Endothelial cell of umbilical vein (primary cell): ENCODE results near the gene MMS22L. TPM values are rescaled to one million over a fixed set of nuclear protein-coding genes. Genes with fewer than 3 reads are reported as not detected.

ENCODE experiments used
- BruUV-seq: library from RNA; stranded (reverse); fragments of 400-500 nt; replicated peaks from 2 replicates; lab custom pipeline; 2021; lab: Mats Ljungman, UMichigan
- CTCF ChIA-PET: fragments of 300-600, 350-600 bp; sonication (Branson Sonifier 250); formaldehyde crosslinking; loops from one replicate; lab custom pipeline; 2021; ENCODE audit warnings: antibody characterized with exemption, inconsistent platforms; lab: Charles Lee
- POLR2A ChIA-PET: fragments of 300-600, 350-600 bp; sonication (Branson Sonifier 250); formaldehyde crosslinking; loops from one replicate; lab custom pipeline; 2021; ENCODE audit warnings: antibody characterized with exemption, inconsistent platforms; lab: Charles Lee
- DNase-seq: peaks from one replicate; pipeline ENCODE4 v3.0.0-alpha.2; 2011; ENCODE audit warnings: low read depth, low spot score
- FAIRE-seq: peaks from 2 replicates; lab custom pipeline; 2011; peaks lifted over from hg19 to GRCh38; lab: Jason Lieb, UNC
- H2AFZ ChIP-seq: 2 replicates; pipeline ENCODE4 v1.6.0; 2012; ENCODE audit warnings: low read depth, low read length, control low read depth, inconsistent platforms
- H3K27ac ChIP-seq: 2 replicates; pipeline ENCODE4 v1.5.1; 2011; ENCODE audit warnings: low read depth, mild to moderate bottlenecking, control low read depth, low read length, moderate library complexity; ENCODE audit not compliant: insufficient read depth
- H3K27me3 ChIP-seq, 2 experiments: 2 replicates each; pipeline versions ENCODE4 v1.6.0 to v1.6.1; 2011; ENCODE audit warnings: low read length in 2 of 2, mixed read lengths in 1 of 2; ENCODE audit not compliant: control insufficient read depth in 2 of 2, insufficient read depth in 2 of 2
- H3K36me3 ChIP-seq, 2 experiments: 2 replicates in 1 of 2; 3 replicates in 1 of 2; pipeline ENCODE4 v1.5.1; 2011; ENCODE audit warnings: low read length in 2 of 2, mild to moderate bottlenecking in 1 of 2, moderate library complexity in 1 of 2; ENCODE audit not compliant: control insufficient read depth in 2 of 2, insufficient read depth in 2 of 2; ENCODE audit errors: extremely low read depth in 1 of 2
- H3K4me1 ChIP-seq: 3 replicates; pipeline ENCODE4 v1.5.1; 2011; ENCODE audit warnings: mild to moderate bottlenecking, low read length; ENCODE audit not compliant: control insufficient read depth, insufficient read depth; ENCODE audit errors: extremely low read depth
- H3K4me2 ChIP-seq: 2 replicates; pipeline ENCODE4 v1.6.1; 2011; ENCODE audit warnings: low read length, control low read depth, mixed read lengths; ENCODE audit not compliant: insufficient read depth
- H3K4me3 ChIP-seq, 3 experiments: fragments of 200-600 bp in 1 of 3; sonication (generic), shearing (Covaris generic) in 1 of 3; replicated peaks in 1 of 3; 2 replicates each; pipeline ENCODE4 v1.5.1; 2011 to 2016; ENCODE audit warnings: control low read depth in 3 of 3, low read length in 3 of 3, mild to moderate bottlenecking in 2 of 3, inconsistent platforms in 1 of 3, low read depth in 1 of 3, moderate library complexity in 1 of 3; ENCODE audit not compliant: insufficient read depth in 1 of 3
- H3K79me2 ChIP-seq: 2 replicates; pipeline ENCODE4 v1.6.0; 2012; ENCODE audit warnings: low read length, inconsistent platforms; ENCODE audit not compliant: control insufficient read depth, insufficient read depth
- H3K9ac ChIP-seq: replicated peaks from 2 replicates; pipeline ENCODE3; 2011; ENCODE audit warnings: low read length, control low read depth; ENCODE audit not compliant: insufficient read depth; ENCODE audit errors: extremely low read depth
- H3K9me1 ChIP-seq: replicated peaks from 3 replicates; pipeline ENCODE4 v1.6.0; 2011; ENCODE audit warnings: mild to moderate bottlenecking, low read length; ENCODE audit not compliant: control insufficient read depth, insufficient read depth; ENCODE audit errors: extremely low read depth
- H3K9me3 ChIP-seq: replicated peaks from 2 replicates; pipeline ENCODE4 v1.5.1; 2012; ENCODE audit warnings: low read length, inconsistent platforms; ENCODE audit not compliant: control insufficient read depth, insufficient read depth
- H4K20me1 ChIP-seq: replicated peaks from 2 replicates; pipeline ENCODE3; 2011; ENCODE audit warnings: mild to moderate bottlenecking, low read length; ENCODE audit not compliant: control insufficient read depth, insufficient read depth; ENCODE audit errors: extremely low read depth
- CTCF ChIP-seq, 2 donors: IDR thresholded peaks; 1 replicate in 1 of 2; 2 replicates in 1 of 2; pipeline ENCODE4 v1.5.1; 2011; ENCODE audit warnings: low read length in 2 of 2, mild to moderate bottlenecking in 2 of 2, moderate library complexity in 2 of 2, control low read depth in 1 of 2, inconsistent platforms in 1 of 2, low read depth in 1 of 2; ENCODE audit not compliant: insufficient read depth in 1 of 2; ENCODE audit errors: extremely low read depth in 1 of 2
- EZH2 ChIP-seq: IDR thresholded peaks from 2 replicates; pipeline ENCODE4 v1.6.1; 2012; ENCODE audit warnings: borderline replicate concordance, low read depth, mild to moderate bottlenecking, moderate library complexity, low read length, inconsistent platforms; ENCODE audit not compliant: severe bottlenecking
- FOS ChIP-seq: IDR thresholded peaks from 2 replicates; pipeline ENCODE4 v1.6.1; 2011; ENCODE audit warnings: mild to moderate bottlenecking, low read length, moderate library complexity, borderline replicate concordance; ENCODE audit not compliant: insufficient read depth
- GATA2 ChIP-seq: IDR thresholded peaks from 2 replicates; pipeline ENCODE4 v1.7.0; 2011; ENCODE audit warnings: low read depth, mild to moderate bottlenecking, moderate library complexity, mixed read lengths, low read length; ENCODE audit not compliant: insufficient read length, insufficient read depth
- JUN ChIP-seq: IDR thresholded peaks from 2 replicates; pipeline ENCODE4 v1.6.1; 2011; ENCODE audit warnings: borderline replicate concordance, low read depth; ENCODE audit not compliant: insufficient read length, insufficient read depth
- MAX ChIP-seq: IDR thresholded peaks from 2 replicates; pipeline ENCODE4 v1.6.1; 2011; ENCODE audit not compliant: insufficient read depth, insufficient read length
- MYC ChIP-seq: IDR thresholded peaks from one replicate; pipeline ENCODE4 v1.6.1; 2011; ENCODE audit warnings: mild to moderate bottlenecking, low read depth, low read length
- POLR2A ChIP-seq: IDR thresholded peaks from 2 replicates; pipeline ENCODE4 v1.6.1; 2012; ENCODE audit warnings: low read depth, mild to moderate bottlenecking, control low read depth, low read length
- POLR2AphosphoS5 ChIP-seq: IDR thresholded peaks from 2 replicates; pipeline ENCODE4 v1.6.1; 2012; ENCODE audit warnings: low read depth, mild to moderate bottlenecking, control low read depth, low read length, moderate library complexity; ENCODE audit not compliant: insufficient read depth
- dilution Hi-C: fragments of 300-500 bp; cut with MboI; formaldehyde crosslinking; loops from one replicate; pipeline ENCODE4 v1.15.0; 2019; ENCODE audit warnings: low sequenced_read_pairs; ENCODE audit not compliant: extremely low pct_ligation_motif_present
- intact Hi-C: fragments of 100-400 bp; cut with micrococcal nuclease; formaldehyde crosslinking; loops from one replicate; pipeline ENCODE4 v1.10.0; 2022
- polyA plus RNA-seq, 4 experiments: library from polyadenylated mRNA; depleted of rRNA in 3 of 4; stranded (reverse) in 3 of 4; unstranded in 1 of 4; fragments of >200 nt; gene quantifications; 2 replicates each; pipeline versions ENCODE4 v1.2.1 to v1.2.3, GENCODE V29; 2011 to 2012; ENCODE audit warnings: missing spikeins in 1 of 4
- total RNA-seq: library from RNA; stranded (reverse); gene quantifications from 2 replicates; pipeline ENCODE4 v1.2.3, GENCODE V29; 2021

Gene MMS22L
- total and polyA plus RNA-seq, 2 donors (not counting 3 experiments of a cell fraction or from before 2014, with no cell fraction given), result 5.5 to 19.3 TPM

GRCh38 chr6:97147421-97147820 is 135.6 kb downstream of the MMS22L start:
- H3K27ac ChIP-seq, result no peak overlapping the region
- H4K20me1 ChIP-seq, result no peaks in the 10 kb centered on the region
- no peaks in the 10 kb centered on the region for H3K27me3 ChIP-seq
- H3K36me3 ChIP-seq, result no peaks in the 10 kb centered on the region
- TF ChIP-seq CTCF (IDR thresholded peaks at IDR 0.05; ENCODE audit: extremely low read depth in 1 of 2, insufficient read depth in 1 of 2, low read depth in 1 of 2, low read length in 2 of 2) (no peak), EZH2 (no peak), JUN (no peak)
- H3K79me2 ChIP-seq, result no peaks in the 10 kb centered on the region
- intact Hi-C loops (no loop called here), dilution Hi-C loops (no loop called here)
- no peaks in the 10 kb centered on the region for H3K4me1 ChIP-seq
- no peak overlapping the region for H3K4me3 ChIP-seq
- FAIRE-seq, result no peak
- ChIA-PET CTCF (no interaction called here), POLR2A (no interaction called here)
- H3K9ac ChIP-seq, result no peak overlapping the region
- no peak overlapping the region for H2AFZ ChIP-seq
- no TSS peak for BruUV-seq
- no peaks in the 10 kb centered on the region for H3K9me1 ChIP-seq
- no peak overlapping the region for H3K4me2 ChIP-seq
- DNase-seq, result no peak
- no peaks in the 10 kb centered on the region for H3K9me3 ChIP-seq

GRCh38 chr6:97145691-97146090 is 137.3 kb downstream of the MMS22L start:
- Histone ChIP-seq H3K27ac (no peak overlapping the region), H3K36me3 (no peaks in the 10 kb centered on the region), H4K20me1 (no peaks in the 10 kb centered on the region), H3K4me1 (no peaks in the 10 kb centered on the region), H3K9ac (no peak overlapping the region), H3K79me2 (no peaks in the 10 kb centered on the region), H3K4me3 (no peak overlapping the region), H2AFZ (no peak overlapping the region), H3K9me1 (no peaks in the 10 kb centered on the region), H3K9me3 (no peaks in the 10 kb centered on the region), H3K27me3 (no peaks in the 10 kb centered on the region), H3K4me2 (no peak overlapping the region)
- intact Hi-C loops, result no loop called here
- no peak for TF ChIP-seq MYC
- no peak for TF ChIP-seq POLR2A
- TF ChIP-seq GATA2, result no peak
- TF ChIP-seq FOS, result no peak
- TF ChIP-seq MAX, result no peak
- TF ChIP-seq EZH2, result no peak
- TF ChIP-seq POLR2AphosphoS5, result no peak
- no peak for TF ChIP-seq CTCF (IDR thresholded peaks at IDR 0.05; ENCODE audit: extremely low read depth in 1 of 2, insufficient read depth in 1 of 2, low read depth in 1 of 2, low read length in 2 of 2)
- TF ChIP-seq JUN, result no peak
- DNase-seq (no peak), FAIRE-seq (no peak)
- POLR2A ChIA-PET, result no interaction called here
- CTCF ChIA-PET, result no interaction called here
- dilution Hi-C loops, result no loop called here
- no TSS peak for BruUV-seq
